ENCODE measurements around the gene SLC37A1.

GRCh38 chr21:42500736-42501135 lies 12.9 kb upstream of the SLC37A1 start:
- TF ChIP-seq CTCF (IDR thresholded peaks at IDR 0.05) (no peak), EP300 (IDR thresholded peaks at IDR 0.05) (no peak), POLR2AphosphoS5 (IDR thresholded peaks at IDR 0.05) (no peak), POLR2A (IDR thresholded peaks at IDR 0.05) (no peak)
